GM21723 (cell line): Measurements from ENCODE around the gene LRRC56.

Source experiments
- ATAC-seq: cut with Tn5 transposase; IDR thresholded peaks from one replicate; pipeline ENCODE4 v1.9.1; 2021; ENCODE audit warnings: mild to moderate bottlenecking, moderate library complexity; ENCODE audit not compliant: unreplicated experiment

Gene LRRC56

GRCh38 chr11:592501-592900, 55.2 kb downstream of the LRRC56 start:
- ATAC-seq, result no peak

GRCh38 chr11:592918-593317, 55.6 kb downstream of the LRRC56 start:
- ATAC-seq, result no peak

DNA sequence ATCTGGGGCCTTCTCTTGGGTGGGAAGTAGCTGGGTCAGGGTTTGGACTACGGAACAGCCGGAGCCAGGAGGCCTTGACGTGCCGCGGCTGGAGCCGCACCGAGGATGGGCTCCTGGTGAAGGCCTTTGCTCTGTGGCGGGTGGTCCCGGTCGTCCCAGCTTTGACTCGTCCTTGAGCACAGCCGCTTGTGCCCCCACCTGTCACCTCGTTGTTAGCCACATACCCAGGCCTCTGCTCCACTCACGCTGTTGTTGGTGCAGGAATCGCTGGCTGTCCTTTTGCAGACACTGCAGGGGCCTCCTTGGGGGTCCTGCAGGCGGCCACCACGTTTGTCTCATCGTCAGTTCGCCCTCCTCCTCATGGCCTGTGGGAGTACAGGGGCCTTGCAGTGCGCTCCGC, 56.0 kb downstream of the LRRC56 start:
- ATAC-seq, result no peak

DNA sequence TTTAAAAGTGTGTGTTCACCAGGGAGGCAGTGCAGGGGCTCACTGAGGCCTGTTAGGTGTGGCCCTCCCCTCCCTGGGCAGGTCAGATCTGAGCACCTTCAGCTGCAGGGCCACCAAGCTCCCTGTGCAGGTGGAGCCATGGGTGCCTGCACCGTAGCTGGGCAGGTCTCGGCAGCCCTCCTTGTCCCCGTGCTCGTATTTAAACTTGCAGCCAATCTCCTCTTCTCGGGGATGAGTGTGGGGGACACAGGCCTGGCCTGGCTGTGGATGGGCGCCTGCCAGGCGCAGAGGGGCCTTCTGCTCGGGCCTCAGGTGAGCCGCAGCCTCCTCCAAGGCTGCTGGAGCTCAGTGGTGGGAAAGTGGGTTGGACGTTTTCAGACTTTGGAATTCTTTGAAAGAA, 58.1 kb downstream of the LRRC56 start:
- ATAC-seq, result no peak

DNA sequence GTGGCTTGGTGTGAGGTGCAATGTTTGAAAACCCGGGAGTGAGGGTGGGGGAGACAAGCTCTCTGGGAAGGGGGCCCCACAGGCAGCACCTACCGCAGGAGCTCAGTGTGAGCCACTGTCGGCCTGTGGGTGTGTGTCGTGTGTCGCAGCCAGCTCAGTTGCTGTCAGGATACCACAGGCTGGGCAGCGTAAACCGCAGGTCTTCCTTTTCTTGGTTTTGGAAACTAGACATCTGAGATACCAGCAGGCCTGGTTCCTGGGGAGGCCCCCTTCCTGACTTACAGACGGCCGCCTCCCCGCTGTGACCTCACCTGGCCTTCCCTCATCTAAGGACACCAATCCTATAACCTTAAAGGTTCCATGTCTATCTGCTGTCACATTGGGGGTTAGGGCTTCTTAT, 59.0 kb downstream of the LRRC56 start:
- no peak for ATAC-seq

GRCh38 chr11:597166-597725, 59.9 kb downstream of the LRRC56 start:
- ATAC-seq, result no peak

DNA sequence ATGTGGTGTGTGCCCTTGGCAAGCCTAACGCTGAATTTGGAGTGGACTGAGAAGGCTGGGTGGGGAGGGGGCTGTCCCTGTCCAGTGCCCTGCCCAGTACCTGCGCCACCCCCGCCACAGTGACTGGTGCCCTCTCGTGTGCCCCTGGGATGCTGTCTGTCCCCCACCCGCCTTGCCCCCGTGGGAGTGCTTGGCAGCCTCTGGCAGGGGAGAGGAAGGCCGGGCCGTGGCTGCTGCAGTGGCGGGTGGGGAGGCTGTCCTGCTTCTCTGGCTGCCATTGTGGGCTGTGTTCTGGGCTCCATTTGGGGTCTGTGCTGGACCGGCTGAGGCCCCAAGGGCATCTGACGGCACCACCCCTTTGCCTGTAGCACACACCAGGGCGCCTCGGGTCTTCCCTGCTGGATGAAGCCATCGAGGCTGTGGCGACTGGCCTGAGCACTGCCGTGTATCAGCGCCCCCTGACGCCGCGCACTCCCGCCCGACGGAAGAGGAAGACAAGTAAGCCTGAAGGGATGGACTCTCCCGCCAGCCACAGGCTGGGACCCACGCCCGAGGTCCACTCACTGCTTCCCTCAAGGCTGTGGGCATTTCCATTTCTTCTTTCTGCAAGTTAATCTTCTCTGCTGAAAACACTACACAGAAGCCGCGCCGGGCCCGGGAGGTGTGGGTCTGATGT, 60.8 kb downstream of the LRRC56 start:
- no peak for ATAC-seq

GRCh38 chr11:601573-602245, 64.4 kb downstream of the LRRC56 start:
- no peak for ATAC-seq

GRCh38 chr11:603154-603553, 65.8 kb downstream of the LRRC56 start:
- no peak for ATAC-seq
